NB4 (cell line): ENCODE results near the gene NFATC1.

Experiments used
- DNase-seq: peaks from one replicate; pipeline ENCODE4 v3.0.0; 2010; ENCODE audit warnings: low read depth
- H3K4me3 ChIP-seq: one replicate; pipeline ENCODE4 v1.5.1; 2011; ENCODE audit warnings: mild to moderate bottlenecking, low read depth, low read length, moderate library complexity
- MAX ChIP-seq: IDR thresholded peaks from 2 replicates; pipeline ENCODE4 v1.6.1; 2011; ENCODE audit warnings: low read depth, low read length
- MYC ChIP-seq: IDR thresholded peaks from 2 replicates; pipeline ENCODE4 v1.6.1; 2011; ENCODE audit warnings: low read depth, low read length
- POLR2A ChIP-seq: IDR thresholded peaks from 2 replicates; pipeline ENCODE4 v1.6.1; 2011; ENCODE audit warnings: mild to moderate bottlenecking; ENCODE audit not compliant: insufficient read length; ENCODE audit errors: extremely low read depth
- TF ChIP-seq, protein P1 (sequence below): IDR thresholded peaks from one replicate; pipeline ENCODE4 v1.5.1; 2012; ENCODE audit warnings: low read depth, low read length

The NFATC1 gene

DNA sequence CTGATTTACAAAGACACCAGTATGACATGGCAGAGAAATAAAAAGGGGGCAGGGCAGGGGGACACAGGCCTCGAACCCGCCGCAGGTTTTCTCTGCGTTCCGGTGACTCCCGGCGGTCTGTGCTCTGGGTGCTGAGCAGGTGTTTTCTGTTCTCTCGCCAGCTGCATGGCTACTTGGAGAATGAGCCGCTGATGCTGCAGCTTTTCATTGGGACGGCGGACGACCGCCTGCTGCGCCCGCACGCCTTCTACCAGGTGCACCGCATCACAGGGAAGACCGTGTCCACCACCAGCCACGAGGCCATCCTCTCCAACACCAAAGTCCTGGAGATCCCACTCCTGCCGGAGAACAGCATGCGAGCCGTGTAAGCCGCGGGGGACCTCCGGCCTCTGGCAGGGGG is 52.9 kb downstream of the NFATC1 start:
- TF ChIP-seq MAX (no peak), MYC (no peak), POLR2A (no peak)
- TF ChIP-seq, protein P1, sequence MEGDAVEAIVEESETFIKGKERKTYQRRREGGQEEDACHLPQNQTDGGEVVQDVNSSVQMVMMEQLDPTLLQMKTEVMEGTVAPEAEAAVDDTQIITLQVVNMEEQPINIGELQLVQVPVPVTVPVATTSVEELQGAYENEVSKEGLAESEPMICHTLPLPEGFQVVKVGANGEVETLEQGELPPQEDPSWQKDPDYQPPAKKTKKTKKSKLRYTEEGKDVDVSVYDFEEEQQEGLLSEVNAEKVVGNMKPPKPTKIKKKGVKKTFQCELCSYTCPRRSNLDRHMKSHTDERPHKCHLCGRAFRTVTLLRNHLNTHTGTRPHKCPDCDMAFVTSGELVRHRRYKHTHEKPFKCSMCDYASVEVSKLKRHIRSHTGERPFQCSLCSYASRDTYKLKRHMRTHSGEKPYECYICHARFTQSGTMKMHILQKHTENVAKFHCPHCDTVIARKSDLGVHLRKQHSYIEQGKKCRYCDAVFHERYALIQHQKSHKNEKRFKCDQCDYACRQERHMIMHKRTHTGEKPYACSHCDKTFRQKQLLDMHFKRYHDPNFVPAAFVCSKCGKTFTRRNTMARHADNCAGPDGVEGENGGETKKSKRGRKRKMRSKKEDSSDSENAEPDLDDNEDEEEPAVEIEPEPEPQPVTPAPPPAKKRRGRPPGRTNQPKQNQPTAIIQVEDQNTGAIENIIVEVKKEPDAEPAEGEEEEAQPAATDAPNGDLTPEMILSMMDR = no peak
- no peak overlapping the region for H3K4me3 ChIP-seq
- DNase-seq = no peak

DNA sequence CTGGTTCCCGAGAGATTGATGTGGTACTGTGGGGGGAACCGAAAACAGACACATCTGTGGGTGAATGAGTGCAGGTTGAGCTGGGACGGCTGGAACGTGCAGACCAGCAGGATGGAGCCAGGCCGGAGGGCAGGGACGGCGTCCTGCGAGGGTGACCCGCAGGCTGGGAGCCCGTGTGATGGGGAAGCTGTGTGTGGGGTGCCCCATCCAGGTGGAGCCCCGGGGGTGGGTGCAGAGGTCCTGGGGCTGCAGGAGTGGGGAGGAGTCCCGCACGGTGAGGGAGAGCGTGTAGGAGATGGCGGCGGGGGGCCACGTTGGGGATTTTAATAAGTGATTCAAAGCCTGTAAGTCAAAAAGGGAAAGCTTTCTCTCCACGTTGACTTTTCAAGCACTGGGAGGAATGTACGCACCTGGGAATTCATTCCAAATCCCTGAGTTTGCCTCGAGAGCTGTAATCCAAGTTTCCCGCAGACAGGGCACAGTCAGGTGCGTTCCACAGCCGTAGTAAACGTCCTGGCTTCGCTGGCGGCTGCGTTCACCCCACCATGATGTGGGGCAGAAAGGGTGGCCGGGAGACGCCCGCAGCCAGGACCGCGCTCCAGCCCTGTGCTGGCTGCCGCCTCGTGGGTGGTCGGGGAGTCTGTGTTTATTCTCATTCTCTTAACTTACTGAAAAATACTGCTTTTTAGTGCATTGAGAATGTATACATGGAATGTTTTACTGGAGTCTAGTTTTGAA is 54.0 kb downstream of the NFATC1 start:
- no peak overlapping the region for H3K4me3 ChIP-seq
- TF ChIP-seq MYC = no peak
- DNase-seq = no peak

DNA sequence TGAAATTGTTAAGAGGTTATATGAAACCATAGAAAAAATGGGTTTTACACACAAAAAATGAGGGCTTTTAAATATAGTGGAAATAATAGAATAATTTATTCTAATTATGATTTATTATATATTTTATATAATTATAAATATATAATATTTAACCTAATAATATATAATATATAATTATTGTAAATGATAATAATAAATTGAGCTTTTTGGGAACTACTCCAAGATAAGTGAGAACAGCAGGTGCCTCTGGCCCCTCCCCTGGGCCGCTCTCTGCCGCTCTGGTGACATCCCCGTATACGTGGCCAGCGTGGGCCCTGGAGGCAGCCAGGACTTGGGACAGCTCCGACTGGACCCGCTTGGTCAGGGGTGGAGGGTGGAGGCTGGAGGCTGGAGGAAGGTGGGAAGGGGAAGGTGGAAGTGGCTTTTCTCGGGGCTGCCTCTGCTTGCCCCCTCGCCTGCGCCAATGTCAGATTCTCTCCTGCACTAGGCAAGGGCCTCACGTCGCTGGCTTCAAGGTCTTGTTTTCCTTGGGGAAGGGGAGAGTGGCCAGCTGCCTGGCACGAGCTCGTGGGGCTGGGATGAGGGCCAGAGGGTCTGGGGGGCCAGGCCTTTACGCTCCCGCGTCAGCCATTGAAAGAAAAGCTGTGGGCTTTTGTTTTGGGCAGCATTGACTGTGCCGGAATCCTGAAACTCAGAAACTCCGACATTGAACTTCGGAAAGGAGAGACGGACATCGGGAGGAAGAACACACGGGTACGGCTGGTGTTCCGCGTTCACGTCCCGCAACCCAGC is 54.8 kb downstream of the NFATC1 start:
- TF ChIP-seq MAX = no peak
- TF ChIP-seq, protein P1 = no peak
- no peak for TF ChIP-seq POLR2A
- no peak for TF ChIP-seq MYC
- no peak for DNase-seq
- H3K4me3 ChIP-seq = no peak overlapping the region

DNA sequence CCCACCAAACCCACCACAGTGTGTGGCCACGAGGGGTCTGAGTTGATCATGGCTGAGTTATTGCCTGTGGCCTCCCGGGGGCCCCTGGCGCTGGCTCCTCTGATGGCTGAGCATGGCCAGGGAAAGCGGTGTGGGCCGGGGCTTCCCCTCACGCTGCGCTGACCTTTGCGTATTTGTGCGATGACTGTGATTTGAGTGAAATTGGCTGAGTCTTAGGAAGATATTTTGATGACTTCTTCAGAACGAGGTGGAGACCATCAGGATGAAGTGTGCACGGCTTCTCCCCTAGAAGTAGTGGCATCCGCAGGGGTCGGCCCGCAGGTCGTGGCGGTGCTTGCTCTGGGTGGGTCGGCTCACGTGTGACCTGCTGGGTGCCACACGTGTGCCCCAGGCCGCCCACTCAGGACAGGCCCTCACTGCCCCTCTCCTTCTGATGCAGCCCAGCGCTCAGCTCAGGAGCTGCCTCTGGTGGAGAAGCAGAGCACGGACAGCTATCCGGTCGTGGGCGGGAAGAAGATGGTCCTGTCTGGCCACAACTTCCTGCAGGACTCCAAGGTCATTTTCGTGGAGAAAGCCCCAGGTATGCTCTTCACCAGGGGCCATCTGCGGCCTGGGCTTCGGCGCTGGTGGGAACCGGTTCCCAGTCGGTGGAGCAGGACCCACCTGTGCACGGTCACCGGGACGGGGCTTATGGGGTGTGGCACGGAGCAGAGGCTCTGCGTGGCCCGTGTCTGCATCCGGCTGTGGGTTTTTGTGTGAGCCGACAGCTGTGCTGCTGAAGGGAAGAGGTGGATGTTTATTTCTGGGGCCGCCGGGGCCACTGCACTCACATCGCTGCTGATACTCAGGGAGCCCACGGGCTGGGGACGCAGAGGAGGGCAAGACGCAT is 55.8 kb downstream of the NFATC1 start:
- no peak for DNase-seq
- TF ChIP-seq MAX = no peak
- no peak for TF ChIP-seq MYC
- TF ChIP-seq, protein P1 = no peak
- no peak for TF ChIP-seq POLR2A
- H3K4me3 ChIP-seq = no peak overlapping the region

DNA sequence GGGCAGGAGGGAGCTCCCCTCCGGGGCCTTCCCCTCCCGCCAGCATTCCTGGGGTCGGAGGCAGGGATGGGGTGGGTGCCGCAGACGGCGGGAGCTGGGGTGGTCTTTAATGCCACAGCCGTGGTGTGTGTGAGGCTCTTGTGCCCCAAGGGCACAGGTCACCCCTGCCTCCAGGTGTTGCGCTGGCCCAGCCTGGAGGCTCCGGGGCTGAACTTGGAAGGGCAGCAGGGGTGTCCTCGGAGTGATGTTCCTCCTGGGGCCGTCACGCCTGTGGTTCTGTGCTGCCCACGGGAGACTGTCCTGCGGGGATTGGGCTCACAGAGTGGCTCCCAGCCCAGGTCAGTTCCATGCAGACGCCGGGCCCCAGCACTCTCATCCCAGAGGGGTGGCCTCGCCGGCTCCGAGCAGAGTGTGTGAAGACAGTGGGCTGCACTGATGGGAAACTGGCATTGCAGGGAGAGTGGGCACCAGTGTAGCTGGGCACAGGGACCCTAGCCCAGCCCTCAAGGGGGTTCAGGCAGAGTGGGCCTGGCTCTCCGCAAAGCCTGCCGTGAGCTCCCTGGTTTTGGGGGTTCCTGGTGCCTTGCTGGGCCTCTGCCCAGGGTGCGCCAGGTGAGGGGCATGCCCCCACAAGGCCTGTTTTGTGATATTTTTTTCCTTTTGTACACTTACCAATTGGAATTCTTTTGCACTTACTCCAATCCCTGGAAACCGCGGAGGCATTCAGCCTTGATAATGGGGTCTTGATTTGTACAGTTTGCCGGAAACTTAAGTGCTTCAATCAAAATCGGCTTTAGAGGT is 56.7 kb downstream of the NFATC1 start:
- TF ChIP-seq, protein P1 = no peak
- TF ChIP-seq MAX = no peak
- no peak for TF ChIP-seq POLR2A
- TF ChIP-seq MYC = no peak
- no peak overlapping the region for H3K4me3 ChIP-seq
- DNase-seq = no peak
